Measurements from ENCODE around the gene PHEX.
A peak's percentile ranks its signal among the peaks of the same experiment; 100 is the strongest.

PHEX gene

DNA sequence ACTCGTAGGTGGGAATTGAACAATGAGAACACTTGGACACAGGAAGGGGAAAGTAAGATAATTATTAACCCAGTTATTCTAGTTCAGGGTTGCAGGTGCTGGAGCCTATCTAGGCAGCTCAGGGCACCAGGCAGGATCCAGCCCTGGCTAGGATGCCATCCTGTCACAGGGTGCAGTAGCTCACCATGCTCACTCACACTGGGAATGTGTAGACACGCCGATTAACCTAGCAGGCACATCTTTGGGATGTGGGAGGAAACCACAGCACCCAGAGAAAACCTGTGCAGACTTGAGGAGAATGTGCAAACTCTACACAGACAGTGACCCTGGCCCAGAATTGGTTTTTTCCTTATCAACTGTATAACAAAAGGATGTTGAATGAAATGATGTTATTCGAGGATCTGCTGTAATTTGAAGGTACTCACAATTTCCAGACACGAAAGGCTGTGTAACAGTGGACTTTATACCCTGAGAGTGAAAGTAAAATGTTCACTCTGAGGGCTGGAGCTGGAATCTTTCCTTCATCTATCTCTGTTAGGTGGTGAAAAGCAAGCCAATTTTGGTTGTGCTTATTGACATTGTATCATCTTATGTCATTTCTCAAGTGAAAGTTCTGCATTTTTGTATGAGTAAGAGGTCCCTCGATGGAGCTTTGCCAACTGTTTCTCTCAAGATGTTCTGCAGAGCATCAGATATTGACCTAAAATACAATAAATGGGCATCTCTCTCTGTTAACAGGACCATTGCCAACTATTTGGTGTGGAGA is 78.8 kb downstream of the PHEX start:
- no peak for FAIRE-seq

DNA sequence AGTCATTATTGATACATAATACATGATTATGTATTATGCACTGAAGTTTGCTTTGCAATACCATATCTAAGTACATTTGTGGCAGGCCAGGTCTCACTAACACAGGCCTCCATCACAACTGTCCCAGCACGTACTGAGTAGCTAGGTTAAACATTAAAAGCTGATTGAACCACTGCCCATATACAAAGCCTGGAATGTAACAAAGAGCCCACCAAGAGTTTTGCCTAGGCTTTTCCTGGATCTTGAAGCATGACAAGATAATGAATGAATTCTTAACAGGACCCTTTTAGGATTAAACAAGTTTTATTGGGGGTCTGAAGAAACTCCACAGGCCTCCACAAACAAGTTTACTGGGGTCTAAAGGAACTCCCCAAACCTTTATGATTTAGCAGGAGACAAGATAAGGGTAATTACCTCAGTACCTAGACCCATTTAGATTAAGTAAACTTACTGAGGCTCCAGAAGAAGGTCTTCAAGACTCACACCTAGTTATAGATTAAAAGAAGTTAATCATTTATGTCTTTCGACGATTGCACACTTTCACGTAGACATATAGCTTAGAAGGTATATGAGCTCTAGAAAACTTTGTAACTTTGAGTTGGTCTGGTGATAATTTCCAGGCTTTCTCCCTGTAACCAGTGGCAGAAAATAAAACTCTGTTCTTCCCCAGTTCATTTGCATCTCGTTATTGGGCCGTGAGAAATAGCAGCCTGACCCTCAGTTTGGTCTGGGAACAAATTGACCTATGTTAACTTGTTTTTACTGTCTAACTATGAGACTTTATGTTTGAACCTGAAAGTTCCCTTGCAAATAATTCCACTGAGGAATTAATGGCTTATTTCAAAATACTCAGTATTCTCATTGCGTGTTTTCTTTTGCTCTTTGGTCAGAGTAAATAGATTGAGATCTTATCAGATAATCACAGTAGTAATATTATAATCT is 84.8 kb downstream of the PHEX start:
- FAIRE-seq: no peak

DNA sequence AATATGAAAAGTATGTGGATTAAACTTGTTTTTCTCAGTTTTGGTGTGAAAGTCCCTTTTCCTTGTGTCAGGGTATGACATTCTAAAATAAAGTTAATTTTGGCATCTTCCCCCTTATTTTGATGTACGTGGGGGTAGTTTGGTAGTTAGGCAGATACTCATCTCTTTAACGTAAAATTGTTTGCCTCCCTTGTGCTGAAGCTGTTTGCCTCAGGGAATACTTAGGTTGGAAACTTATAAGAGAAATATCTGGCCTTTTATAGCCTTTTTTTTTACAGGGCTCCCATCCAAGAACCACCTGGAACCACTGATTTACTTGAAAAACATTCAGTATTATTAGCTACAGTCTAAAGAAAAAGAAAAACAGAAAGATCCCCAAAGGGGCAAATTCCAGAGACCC is 85.5 kb downstream of the PHEX start:
- no peak for FAIRE-seq

DNA sequence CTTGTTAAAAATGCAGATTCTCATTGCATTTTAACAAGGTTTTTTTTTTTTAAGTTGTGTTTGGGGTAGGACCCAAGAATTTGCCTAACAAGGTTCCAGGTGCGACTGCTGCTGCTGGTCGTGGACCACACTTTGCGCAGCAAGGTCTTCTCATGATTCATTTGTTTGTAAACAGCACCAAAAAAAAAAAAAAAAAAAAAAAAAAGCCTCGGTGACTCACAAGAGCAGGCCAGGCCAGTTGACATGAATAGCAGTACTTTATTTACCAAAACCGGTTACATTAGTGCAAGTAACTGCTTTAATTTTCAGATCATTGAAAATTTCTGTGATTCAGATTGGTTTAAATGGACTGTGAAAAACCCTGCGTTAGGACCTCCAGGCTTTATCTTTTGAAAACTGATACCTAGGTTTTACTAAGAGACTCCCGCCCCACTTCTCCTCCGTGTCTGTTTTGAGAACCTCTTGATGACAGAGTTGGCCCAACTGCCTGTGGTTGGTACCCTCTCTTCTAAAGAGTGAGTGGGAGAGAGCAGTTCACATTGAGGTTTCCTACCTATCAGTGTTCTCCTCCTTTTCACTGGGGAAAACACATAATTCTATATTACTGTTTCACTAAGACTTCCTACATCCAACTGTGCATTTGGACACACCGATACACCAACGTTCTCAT is 86.2 kb downstream of the PHEX start:
- FAIRE-seq: no peak

GRCh38 chrX:22121161-22121560 is 89.0 kb downstream of the PHEX start:
- no peak for FAIRE-seq

GRCh38 chrX:22122510-22122909 is 90.4 kb downstream of the PHEX start:
- no peak for FAIRE-seq

DNA sequence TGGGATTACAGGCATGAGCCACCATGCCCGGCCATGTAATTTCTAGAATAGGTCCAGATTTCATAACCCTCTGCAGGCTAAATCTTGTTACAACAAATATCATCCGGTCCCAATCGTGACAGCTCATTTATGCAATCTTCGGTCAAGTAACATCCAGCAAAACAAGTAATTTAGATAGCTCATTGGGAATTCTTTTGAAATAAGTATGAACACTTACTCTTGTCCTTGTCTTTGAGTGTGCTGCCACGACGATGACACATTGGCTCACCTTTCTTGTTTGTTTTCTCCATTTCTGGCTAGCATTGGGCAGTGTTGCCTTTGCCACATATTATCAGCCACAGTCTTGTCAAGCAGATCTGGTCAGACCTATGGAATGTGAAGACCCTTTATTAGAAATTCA is 92.0 kb downstream of the PHEX start:
- no peak for FAIRE-seq

DNA sequence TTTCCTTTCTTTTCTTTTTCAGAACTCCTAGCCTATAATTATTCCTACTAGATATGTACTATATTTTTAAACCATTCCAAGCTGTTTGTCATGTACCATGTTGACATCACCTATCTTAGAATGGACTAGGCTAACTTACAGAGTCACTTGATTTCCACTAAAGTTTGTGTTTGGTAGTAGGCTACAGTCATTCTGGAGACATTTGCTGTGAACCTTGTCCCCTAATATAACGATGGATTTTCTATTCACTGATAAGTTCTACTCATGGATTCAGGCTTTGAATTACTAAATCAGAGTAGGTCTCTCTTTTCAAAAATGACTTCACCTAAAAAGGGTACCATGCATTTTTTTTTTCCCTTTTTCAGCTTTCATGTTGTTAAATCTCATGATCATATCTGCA is 93.4 kb downstream of the PHEX start:
- FAIRE-seq: no peak

DNA sequence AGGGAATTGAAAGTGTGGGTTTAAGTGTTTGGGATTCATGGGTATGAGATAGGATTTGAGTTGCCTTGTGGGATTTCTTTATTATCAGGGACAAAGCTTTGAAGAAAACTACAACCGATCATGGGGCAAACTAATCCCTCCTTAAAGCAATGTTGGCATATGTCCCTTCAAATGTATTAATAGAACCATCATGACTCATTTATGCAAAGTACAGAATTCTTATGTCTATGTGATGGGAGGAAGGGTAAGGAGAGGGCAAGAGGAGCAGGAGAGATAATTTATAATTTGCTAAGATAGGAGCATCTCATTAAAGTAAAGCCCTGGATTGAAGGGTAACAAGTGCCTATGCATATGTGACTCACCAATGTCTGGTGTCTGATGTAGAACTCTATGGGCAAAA is 94.2 kb downstream of the PHEX start:
- FAIRE-seq: no peak

DNA sequence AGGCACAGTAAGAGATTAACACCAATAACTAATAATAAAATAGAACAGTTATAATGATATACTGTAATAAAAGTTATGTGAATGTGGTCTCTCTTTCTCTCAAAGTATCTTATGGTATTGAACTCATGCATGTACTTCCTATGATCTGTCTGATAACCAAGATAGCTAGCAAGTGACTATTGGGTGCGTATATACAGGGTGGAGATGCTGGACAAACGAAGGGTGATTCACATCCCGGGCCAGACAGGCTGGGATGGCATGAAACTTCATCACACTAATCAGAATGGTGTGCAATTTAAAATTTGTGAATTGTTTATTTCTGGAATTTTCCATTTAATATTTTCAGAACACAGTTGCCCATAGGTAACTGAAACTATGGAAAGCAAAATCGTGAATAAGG is 96.8 kb downstream of the PHEX start:
- no peak for FAIRE-seq

DNA sequence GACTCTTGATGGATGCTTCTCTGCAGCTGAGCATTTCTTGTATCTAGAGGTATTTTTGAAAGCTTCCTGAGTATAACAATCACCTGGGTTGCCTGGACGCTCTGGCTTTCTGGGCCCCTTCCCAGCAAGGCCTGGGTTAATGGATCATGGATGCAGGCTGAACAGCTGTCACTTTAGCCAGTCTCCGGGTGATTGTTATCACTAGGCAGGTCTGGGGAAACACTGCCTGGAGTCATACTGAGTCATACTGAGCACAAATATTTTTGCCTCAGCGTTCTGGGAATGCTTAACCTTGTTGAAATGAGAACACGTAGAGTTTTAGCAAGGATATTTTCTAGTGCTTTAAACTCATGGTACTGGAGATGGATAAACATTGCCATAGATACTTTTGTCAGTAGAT is 102.6 kb downstream of the PHEX start:
- FAIRE-seq: peak; percentile 78

DNA sequence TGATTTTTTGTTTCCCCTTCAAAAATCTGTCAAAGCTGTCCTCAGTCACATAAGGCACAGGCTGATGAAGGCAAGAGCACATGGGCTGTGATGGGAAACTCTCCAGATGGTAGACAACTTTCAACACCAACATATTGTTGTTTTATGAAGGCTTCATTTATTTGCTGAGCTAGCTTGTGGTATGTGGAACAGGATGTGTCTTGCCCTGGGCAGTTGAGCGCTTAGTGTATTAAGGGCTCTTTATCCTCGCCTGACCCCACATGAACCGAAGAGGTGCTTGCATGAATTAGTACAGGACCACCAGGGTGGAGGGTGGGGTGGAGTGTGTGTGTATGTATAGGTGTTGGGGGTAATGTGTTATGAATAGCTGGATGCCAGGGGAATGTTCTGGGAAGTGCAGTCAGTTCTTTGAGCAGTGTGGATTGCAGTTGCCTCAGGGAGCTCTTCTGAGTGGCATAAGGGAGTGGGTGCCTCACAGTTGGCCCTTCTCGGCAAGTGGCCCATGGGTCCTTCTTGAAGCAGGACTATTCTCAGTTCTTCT is 103.1 kb downstream of the PHEX start:
- FAIRE-seq: no peak

GRCh38 chrX:22135994-22136684 is 104.0 kb downstream of the PHEX start:
- peak; percentile 85 for FAIRE-seq

- FAIRE-seq: peak; percentile 29
These were observed 104.6 kb downstream of the PHEX start for GRCh38 chrX:22136711-22137110.

DNA sequence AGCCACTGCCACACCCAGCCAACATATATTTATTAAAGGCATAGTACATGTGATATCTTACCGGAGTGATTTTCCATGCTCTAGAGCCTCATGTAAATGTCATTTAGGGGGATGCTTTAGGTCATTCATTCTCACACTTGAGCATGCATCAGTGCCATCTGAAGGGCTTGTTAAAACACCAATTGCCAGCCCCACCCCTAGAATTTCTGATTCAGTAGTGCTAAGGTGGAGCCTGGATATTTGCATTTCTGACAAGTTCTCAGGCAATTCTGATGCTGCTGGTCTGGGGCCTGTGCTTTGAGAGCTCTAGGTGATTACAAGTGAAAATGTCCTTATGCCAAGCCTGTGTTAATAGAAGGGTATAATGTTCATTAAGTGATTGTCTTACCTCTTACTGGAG is 107.7 kb downstream of the PHEX start:
- no peak for FAIRE-seq

DNA sequence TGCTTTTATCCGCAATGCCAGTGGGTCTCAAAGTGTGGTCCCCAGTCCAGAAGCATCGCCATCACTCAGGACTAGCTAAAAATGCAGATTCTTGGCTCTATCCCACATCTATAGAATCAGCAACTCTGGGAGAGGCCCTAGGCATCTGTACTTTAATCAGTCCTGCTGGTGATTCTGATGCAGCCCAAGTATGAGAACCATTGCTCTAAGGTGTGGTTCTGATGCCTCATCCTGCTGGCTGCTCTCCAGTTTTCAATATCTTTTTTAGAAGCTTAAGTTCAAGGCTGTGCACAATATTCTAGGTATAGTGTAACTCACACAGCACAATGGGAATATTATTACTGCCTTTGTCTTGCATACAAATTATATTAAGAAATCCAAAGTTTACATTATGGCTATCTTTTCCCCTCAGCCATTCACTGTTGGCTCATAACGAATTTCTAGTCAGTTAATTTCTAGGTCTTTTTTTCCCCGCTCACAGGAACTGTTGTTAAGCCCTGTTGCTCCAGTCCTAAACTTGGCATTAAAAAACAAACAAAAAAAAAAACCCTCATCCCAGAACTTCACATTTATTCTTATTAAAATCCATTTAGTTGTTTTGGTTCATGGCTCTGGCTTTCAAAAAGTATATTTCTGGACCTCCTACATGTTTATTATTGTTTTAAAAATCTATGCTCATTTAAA is 109.1 kb downstream of the PHEX start:
- no peak for FAIRE-seq

- FAIRE-seq: no peak
These were observed 115.1 kb downstream of the PHEX start for GRCh38 chrX:22147214-22147613.

DNA sequence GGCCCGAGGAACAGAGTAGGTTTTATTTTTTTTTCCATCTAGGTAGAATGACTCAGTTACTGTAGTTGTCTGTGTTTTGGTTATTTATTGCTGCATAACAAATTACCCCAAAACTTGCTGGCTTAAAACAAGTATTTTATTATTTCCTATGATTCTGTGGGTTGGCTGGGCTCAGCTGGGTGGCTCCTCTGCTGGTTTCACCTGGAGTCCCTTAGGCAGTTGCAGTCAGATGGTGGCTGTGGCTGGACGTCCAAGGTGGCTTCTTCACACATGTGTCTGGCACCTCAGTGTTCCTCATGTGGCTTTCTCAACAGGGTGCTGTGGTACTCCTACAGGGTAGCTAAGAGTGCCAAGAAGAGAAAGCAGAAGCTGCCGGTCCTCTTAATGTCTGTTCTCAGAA is 115.8 kb downstream of the PHEX start:
- FAIRE-seq: no peak

DNA sequence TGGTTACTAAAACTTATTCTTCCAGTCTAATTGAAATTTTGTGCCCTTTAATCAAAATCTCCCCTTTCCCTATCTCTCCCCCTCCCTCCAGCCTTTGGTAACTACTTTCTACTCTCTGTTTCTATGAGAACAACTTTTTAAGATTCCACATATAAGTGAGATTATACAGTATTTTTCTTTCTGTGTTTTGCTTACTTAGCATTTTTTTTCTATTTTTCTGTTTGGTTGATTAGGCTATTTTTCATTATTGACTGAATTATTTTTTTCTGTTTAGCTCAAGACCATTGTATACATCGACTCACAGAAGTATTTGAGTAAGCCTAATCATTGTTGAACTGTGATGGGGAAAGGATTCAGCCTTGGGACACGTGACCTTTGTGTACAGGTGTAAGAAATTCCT is 116.4 kb downstream of the PHEX start:
- FAIRE-seq: no peak

GRCh38 chrX:22150371-22150770 is 118.2 kb downstream of the PHEX start:
- FAIRE-seq: no peak

GRCh38 chrX:22155126-22155525 is 123.0 kb downstream of the PHEX start:
- FAIRE-seq: no peak

DNA sequence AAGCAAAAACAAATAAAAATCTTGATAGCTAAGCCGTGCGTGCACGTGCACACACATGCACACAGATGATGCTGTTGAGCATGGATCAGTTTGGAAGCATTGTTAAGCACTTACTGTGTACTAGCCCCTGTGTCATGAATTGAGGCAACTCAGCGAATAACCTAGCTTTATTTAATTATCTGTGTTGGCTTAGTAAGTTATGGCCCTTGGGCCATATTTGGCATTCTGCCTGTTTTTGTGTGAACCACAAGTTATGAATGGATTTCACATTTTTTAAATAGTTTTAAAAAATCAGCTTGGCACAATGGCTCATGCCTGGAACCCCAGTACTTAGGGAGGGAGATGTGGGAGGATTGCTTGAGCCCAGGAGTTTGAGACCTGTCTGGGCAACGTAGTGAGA is 126.9 kb downstream of the PHEX start:
- no peak for FAIRE-seq
